Mucosa of gallbladder (tissue), 1 donor: ENCODE measurements around the gene SRGAP3. TPM values are rescaled to one million over a fixed set of nuclear protein-coding genes. Genes with fewer than 3 reads are reported as not detected.
A peak's percentile ranks its signal among the peaks of the same experiment; 100 is the strongest.
"Not testable (repeated sequence)": the region's sequence is repeated elsewhere in the genome, so short reads cannot be mapped to it uniquely, and the experiment has no call there.

Experiments
- DNase-seq: peaks from one replicate; pipeline ENCODE4 v3.0.0-alpha.2; 2020; ENCODE audit warnings: low spot score
- total RNA-seq: library from RNA; stranded (reverse); gene quantifications from one replicate; pipeline ENCODE4 v1.2.1, GENCODE V29; 2021
- donor health status: DM: no; HTN: no; CAD: no.

Gene SRGAP3
- total RNA-seq, 1 donor from 2014 or later: 7.8 TPM

- DNase-seq: no peak
Observed at GRCh38 chr3:9087831-9088413, 161.5 kb downstream of the SRGAP3 start.

GRCh38 chr3:9085428-9085827, 164.0 kb downstream of the SRGAP3 start:
- not testable (repeated sequence) for DNase-seq

DNA sequence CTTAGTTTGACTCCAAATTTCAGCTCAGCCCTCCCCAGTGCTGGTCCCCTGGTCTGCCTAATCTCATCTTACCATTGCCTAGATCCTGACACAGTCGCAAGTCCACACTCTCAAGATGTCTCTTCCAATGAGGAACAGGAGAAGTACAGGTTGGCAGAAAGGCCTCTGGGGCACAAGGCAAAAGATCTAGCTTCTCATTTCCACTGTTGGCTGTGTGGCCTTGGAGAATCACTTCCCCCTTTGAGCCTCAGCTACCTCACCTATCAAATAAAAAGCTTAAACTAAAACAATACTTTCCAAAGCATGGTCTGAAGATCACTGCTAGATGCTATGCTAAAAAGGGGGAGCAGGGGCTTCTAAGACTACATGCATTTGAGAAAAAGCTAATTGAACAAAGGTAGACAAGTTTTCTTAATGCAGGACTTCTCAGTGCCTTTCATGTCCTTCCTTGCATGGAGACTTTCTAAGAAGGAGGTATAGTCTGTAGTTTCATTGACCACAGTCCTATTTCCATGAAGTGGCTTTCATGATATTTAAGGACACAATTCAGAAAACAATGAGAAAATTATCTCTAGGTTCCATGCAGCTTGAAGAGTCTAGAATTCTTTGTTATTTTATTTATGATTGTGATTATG, 168.1 kb downstream of the SRGAP3 start:
- DNase-seq: no peak

DNA sequence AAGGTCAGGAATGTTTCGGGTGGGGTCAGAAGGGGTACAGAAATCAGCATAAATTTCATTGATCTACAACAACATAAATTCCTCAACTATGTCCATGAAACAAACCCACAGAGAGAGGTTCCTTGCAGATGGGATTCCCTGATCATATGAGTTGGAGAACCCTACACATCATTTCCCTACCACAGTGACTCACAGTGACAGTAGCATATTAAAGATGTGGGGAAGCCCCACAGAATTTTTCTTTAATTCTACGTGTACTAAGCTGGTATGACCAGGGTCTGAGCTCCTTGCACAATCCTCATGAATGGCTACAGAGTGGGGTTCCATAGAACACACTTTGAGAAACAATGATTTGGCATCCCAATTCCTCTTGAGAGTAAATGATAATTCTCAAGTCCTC, 169.3 kb downstream of the SRGAP3 start:
- DNase-seq: no peak

- DNase-seq: no peak
Observed at GRCh38 chr3:9079676-9080075, 169.8 kb downstream of the SRGAP3 start.

DNA sequence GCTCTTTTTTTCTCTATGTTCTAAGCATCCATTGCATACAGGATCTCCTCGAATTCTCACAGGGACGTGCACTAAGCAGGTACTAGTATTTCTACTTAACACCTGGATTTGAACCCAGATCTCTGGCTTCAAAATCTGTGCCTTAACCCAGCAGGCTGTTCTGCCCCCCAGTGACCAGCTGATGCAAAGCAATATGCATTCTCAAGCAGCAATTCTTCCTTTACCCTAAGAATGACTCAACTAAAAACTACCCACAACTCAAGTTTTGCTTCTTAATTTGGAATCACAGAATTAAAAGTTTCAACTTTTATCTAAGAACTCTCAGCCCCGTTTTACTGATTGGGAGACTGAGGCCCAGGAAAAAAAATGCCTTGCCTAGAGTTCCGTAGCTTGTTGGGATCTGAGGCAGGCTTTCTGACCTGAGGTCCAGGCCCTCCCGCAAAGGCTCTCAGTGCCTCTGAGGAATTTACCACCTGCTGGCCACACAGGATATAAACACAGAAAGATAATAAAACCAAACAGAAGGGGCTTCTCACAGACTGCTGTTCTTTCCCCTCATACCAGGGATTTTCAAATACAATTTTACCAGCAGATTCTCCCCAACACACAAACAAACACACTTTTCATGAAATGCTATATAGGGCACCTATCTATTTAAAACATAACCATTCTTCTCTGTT, 170.7 kb downstream of the SRGAP3 start:
- no peak for DNase-seq

DNA sequence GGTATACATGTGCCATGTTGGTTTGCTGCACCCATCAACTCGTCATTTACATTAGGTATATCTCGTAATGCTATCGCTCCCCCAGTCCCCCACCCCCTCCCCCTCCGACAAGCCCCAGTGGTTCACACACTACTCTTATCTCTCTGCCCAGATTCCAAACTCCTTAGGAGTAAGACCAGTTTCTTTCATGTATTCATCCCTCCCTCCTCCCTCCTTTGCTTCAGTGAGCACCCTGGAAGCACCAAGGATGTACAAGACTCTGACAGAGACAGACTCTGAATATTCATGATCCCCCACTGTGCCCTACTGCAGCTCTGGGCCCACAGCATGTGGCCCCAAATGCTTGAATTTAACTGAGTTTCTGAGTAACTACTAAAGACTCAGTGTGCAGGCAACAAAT, 172.4 kb downstream of the SRGAP3 start:
- DNase-seq: no peak

DNA sequence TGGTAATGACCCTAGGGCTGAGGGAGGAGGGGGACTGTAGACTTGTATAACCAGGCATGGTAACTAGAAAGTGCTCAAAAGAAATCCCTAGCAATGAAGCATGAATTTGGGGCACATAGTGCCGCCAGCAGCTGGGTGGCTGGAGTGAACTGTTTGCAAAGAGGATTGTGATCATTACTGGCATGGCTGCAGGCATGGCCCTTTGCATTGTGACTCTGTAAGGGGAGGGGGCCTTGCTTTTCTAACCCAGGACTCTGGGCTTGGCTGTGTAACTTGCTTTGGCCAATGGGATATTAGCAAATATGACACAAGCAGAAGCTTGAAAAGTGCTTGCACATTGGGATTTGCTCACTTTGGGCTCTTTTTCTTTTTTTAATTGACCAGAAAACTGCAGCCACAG, 173.7 kb downstream of the SRGAP3 start:
- DNase-seq: no peak

DNA sequence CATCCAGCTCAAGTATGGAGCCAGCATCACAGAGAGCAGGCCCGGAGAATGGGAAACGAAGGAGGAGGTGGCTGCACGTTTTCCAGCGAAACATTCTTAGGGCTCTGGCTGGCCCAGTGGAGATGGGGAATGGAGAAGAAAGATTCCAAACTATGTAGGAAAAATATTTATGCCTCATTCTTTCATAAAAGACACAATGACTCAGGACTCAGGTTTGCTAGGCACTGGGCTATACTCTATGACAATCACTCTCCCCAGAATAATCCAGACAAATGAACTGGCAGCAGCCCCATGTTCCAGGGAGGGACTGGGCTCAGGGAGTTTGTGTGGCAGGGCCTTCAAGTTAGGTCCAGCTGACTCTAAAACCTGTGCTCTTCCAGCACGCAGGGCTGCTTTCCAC, 175.4 kb downstream of the SRGAP3 start:
- DNase-seq: no peak

- DNase-seq: no peak
Observed at GRCh38 chr3:9072667-9073009, 176.8 kb downstream of the SRGAP3 start.

- no peak for DNase-seq
Observed at GRCh38 chr3:9071936-9072666, 177.3 kb downstream of the SRGAP3 start.

DNA sequence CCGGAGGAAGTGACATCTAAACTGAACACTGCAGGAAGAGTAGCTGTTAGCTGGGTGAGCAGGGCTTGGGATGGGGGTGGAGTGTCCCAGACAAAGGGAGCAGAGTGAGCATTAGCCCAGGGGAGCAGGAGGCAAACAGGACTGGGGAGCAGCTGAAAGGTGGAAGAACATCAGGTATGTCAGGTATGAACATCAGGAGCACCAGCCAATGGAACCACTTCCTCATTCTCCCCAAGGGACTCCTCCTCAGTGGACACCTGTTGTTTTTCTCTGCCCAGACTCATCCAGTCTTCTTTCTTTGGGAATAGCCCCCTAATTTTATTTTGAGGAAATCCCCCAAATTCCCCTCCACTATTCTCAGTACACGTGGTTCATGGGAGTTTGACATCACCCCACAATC, 178.5 kb downstream of the SRGAP3 start:
- DNase-seq: no peak

DNA sequence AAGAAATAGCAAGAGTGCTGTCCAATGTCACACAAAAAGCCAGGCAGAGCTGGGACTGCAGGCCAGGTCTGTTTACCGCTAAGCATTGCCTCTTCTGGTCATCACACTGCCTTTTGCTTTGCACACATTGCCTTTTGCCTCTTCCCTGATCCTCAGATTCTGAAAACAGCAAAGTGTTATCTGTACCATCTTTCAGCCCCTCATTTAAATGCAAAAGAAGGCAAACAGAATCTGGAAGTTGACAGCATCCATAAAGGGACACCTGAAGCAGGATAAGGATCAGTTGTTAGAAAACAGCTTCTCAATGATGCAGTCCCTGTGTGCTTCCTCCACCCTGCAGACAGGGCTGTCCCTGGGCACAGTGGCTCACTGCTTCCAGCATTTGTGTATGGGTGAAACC, 179.5 kb downstream of the SRGAP3 start:
- DNase-seq: no peak

GRCh38 chr3:9068051-9068450, 181.4 kb downstream of the SRGAP3 start:
- DNase-seq: no peak

DNA sequence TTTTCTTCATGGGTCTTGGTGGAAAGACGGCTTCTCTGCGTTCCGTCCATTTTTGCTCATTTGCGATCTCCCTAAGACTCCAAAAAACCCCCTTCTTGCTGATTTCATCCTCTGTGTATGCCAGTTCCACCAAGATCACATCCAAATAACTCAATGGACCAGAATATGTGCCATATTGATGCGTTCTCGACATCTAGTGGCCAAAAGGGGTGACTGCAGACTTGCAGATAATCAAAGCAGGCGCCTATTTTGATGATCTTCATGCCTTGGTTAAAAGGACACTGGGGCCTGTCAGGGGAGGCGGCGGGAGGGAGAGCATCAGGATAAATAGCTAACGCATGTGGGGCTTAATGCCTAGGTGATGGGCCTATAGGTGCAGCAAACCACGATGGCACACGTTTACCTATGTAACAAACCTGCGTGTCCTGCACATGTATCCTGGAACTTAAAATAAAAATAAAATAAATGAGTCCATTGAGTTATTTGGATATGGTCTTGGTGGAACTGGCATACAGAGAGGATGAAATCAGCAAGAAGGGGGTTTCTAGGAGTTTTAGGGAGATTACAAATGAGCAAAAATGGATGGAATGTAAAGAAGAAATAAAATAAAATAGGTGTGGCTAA, 182.0 kb downstream of the SRGAP3 start:
- DNase-seq: peak; percentile 52

GRCh38 chr3:9066775-9067174, 182.7 kb downstream of the SRGAP3 start:
- DNase-seq: no peak

DNA sequence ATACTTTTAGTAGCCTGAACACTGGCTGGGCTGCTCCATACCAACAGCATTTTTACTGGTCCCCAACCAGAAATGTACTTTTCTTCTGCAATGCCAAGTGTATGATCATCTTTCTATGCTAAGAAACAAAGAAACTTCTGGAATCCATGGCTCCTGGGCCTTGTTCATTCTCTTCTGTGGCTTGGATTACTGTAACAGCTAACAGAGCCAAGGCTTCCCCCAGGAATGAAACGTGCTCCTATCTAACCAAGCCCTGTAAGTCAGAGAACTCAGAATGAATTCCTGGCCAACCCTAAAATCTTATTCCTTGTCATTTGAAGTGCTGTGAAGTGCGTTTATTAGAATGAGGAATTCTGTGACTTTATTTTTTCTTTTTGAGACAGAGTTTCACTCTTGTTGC, 183.3 kb downstream of the SRGAP3 start:
- no peak for DNase-seq

- no peak for DNase-seq
Observed at GRCh38 chr3:9064850-9065249, 184.6 kb downstream of the SRGAP3 start.

- DNase-seq: no peak
Observed at GRCh38 chr3:9064251-9064650, 185.2 kb downstream of the SRGAP3 start.

DNA sequence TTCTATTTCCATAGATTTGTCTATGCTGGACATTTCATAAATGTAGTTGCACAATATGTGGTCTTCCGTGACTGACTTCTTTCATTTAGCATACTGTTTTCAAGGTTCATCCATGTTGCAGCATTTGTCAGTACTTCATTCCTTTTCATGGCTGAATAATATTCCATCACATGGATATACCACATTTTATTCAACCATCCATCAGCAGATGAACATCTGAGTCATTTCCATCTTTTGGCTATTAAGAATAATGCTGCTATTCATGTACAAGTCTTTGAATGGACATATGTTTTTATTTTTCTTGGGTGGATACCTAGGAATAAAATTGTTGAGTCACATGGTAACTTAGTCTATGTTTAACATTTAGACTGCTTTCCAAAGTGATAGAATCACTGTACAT, 186.9 kb downstream of the SRGAP3 start:
- DNase-seq: no peak

DNA sequence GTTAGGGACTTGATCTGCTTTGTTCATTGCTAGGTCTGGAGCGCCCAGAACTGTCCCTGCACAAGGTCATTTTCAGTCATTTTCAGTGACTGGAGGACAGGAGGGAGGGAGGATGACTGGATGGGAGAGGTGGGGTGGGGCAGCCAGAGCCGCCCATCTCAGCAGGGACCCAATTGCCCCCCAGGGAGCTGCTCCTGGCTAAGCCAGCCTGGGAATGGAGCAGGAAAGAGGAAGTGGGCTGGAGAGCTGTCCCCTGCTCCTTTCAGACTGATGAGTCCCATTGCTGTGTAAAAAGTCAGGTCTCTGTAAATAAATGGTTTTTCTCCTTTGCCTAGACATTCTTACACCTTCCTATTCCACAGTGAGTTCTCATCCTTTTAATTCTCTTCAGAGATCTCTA, 187.8 kb downstream of the SRGAP3 start:
- DNase-seq: no peak
